NCI-H526 treated with DMSO at 0.1 percent for 48 hours (cell line): ENCODE measurements around the gene CEP112.
"Not testable (repeated sequence)": the region's sequence is repeated elsewhere in the genome, so short reads cannot be mapped to it uniquely, and the experiment has no call there.

ENCODE experiments used
- DNase-seq: peaks from one replicate; lab custom pipeline; 2025; lab: John Stamatoyannopoulos, UW

CEP112 gene

DNA sequence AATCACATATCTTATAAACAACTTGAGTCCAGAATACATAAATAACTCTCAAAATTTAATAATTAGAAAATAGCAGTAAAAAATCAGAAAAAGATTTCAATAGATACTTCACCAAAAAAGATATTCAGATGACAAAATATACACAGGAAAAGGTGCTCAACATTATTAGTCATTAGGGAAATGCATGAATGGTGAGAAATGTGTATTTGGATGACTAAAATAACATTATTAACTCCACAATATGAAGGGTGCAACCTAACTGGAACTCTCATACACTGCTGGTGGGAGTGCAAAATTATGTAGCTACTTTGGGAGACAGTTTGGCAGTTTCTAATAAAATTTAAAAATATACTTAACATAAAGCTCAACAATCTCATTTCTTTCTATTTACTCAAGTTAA is 368.2 kb downstream of the CEP112 start:
- DNase-seq, result no peak

DNA sequence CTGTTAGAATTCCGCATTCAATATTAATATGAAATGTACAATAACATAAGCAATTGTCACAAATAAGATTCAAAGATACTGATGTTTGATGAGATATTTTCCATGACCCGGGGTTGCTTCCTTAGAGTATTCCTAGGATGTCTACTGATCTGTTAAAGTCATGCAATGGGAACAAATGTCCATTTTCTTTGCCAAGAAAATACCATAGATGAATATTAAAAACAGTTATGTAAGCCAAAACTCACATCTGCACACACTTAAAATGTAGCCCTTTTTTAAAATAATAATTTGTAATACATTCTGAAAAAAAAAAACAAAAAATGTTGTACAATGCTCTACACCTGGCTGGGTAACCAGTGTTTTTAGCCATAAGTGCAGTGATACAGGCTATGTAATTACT is 371.1 kb downstream of the CEP112 start:
- no peak for DNase-seq

DNA sequence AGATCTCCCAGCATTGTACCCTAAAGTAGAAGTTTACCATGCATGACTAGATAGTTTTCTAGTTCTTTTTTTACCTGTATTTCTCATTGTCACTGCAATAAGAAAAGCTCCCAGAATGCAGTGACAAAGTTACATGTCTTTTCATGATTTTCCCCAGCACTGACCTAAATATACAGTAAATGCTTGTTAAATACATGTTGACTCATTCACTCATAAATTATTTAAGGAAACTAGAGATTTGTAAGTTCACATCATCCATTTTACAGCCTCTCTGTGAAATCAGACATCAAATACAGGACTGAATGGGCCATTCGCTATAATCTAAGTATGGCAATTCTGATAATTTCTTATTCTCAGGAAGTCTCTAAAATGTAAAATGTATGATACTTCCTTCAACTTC is 371.6 kb downstream of the CEP112 start:
- DNase-seq, result no peak

GRCh38 chr17:65819810-65820209 is 372.1 kb downstream of the CEP112 start:
- DNase-seq, result no peak

DNA sequence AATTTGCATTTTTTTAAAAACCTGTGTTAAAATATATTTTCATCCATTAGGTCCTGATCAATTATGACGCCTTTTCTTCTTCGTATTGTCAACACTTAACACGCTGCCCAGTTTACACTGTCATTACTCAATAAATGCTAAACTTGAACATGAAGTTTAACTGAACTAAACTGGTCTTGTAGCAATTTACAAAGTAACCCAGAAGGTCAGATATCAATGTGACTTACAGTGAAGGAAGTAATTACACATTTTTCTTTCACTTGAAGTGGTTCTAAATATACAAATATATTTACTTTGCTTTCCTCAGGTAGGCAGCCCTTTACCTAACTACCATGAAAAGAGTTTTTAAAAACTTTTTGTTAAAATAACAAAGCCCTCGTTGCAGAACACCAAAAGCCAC is 374.0 kb downstream of the CEP112 start:
- no peak for DNase-seq

DNA sequence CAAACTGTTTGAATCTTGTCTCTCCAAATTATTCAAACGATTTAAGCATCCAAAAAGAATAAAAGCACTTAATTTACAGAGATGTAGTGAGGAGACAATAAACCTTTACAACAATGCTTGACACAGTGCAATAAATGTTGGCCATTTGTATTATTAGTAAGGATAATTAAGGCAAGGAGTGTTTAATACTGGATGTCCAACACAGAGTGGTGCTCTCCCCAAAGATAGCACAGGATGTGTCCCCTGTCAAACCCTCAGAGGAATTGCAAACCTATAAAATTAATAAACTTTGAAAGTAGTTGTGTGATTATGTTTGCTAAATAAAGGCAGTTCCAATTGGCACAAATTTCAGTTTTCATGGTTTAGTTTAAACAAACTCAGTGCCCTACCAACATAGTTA is 377.5 kb downstream of the CEP112 start:
- no peak for DNase-seq

GRCh38 chr17:65813306-65813705 is 378.6 kb downstream of the CEP112 start:
- DNase-seq, result no peak

DNA sequence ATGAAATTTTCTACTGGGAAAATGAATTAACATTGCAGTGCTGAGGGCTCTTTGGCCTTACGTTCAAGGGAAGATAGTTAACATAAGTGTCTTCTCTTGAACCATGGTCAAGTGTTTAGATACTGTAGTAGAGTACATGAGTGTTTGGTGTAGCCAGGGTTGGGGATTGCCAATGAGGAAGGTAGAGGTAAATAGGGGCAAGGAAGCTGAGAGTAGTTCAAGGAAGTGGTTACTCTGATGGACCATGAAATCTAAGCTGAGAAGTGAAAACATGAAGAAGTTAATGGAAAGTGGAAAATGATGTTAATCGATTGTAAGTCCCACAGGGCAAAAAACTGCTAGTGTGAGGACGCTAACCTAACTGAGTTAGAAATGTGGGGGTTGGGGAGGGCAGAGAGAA is 380.9 kb downstream of the CEP112 start:
- no peak for DNase-seq

- DNase-seq, result no peak
Observed at GRCh38 chr17:65809366-65809765, 382.6 kb downstream of the CEP112 start.

DNA sequence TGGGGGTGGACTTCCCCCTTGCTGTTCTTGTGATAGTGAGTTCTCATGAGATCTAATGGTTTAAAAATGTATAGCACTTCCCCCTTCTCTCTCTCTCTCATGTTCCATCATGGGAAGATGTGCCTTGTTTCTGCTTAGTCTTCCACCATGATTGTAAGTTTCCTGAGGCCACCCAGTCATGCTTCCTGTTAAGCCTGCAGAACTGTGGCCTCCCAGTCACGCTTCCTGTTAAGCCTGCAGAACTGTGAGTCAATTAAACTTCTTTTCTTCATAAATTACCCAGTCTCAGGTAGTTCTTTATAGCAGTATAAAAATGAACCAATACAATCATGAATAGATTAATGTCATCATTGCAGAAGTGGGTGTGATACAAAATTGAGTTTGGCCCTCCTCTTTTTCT is 383.4 kb downstream of the CEP112 start:
- DNase-seq, result not testable (repeated sequence)

DNA sequence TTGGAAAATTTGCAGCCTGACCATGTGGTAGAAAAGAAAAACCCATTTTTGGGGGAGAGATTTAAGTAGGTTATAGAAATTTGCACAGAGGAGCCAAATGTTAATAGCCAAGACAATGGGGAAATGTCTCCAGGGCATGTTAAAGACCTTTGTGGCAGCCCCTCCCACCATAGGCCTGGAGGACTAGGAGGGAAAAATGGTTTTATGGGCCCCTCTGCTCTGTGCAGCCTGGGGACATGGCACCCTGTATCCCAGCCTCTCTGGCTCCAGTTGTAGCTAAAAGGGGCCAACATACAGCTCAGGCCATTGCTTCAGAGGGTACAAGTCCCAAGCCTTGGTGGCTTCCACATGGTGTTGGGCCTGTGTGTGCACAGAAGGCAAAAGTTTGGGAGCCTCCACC is 384.6 kb downstream of the CEP112 start:
- no peak for DNase-seq

DNA sequence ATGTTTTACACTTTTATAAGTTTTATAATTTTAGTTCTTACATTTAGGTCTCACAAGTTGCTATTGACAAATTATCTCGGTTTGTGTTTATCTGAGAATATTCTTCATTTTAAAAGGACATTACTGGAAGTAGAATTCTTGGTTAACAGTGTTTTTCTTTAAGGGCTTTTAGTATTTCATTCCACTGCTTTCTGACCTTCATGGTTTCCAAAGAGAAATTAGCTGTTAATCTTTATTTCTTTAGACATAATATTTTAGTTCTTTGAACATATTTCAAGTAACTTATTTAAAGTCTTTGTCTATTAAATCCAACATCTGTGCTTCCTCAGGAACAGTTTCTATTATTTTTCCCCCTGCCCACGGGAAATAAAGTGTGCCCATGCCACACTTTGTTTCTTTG is 390.4 kb downstream of the CEP112 start:
- no peak for DNase-seq

DNA sequence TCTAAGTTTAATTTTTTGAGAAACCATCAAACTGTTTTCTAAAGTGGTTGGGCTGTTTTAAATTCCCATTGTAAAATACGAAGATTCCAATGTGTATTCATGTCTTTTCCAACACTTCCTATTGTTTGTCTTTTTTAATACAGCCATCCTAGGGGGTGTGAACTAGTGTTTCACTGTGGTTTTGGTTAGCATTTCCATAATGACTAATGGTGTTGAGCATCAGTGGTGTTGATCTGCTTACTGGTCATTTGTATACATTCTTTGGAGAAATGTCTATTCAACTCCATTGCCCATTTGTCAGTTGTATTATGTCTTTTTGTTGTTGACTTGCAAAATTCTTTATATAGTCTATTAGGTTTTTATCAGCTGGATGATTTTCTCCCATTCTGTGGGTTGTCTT is 391.3 kb downstream of the CEP112 start:
- DNase-seq, result no peak

- DNase-seq, result no peak
Observed at GRCh38 chr17:65799869-65800268, 392.1 kb downstream of the CEP112 start.

GRCh38 chr17:65799454-65799853 is 392.5 kb downstream of the CEP112 start:
- DNase-seq, result no peak

DNA sequence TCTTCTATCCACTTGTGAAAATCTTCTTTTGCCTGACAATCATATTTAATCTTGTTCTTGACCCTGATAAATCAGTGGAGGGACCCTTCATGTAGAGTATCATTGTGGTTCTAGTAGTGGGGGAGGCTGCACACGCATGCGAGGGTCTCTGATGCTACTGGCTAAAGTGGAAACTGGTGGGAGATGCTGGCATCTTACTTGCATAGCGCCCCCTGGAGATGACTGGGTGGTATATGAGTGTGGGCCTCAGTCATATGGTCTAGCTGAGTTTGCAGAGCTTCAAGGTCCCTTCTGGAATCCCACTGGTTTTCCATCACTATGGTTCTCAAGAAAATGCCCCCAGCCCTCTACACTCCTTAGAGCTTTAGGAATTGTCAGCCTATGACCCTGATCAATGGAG is 394.1 kb downstream of the CEP112 start:
- no peak for DNase-seq

DNA sequence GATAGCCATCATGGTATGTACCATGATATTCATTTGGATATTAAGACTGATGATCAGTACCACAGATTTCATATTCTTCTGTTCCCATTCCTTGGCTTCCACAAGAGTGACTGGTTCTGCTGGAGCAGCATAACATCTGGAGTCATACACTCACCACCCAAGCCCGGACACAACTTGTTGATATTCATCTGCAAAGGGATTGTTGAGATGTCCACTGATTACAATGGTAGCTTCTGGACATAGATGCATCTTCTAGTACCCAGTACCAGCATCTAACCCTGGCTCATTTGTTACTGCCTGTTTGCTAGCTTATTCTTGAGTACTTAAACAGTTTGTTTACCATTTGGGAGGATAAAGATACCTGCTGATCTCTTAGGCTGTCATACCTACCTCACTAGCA is 394.8 kb downstream of the CEP112 start:
- DNase-seq, result no peak

- DNase-seq, result peak; percentile 8
Observed at GRCh38 chr17:65794572-65794971, 397.4 kb downstream of the CEP112 start.

DNA sequence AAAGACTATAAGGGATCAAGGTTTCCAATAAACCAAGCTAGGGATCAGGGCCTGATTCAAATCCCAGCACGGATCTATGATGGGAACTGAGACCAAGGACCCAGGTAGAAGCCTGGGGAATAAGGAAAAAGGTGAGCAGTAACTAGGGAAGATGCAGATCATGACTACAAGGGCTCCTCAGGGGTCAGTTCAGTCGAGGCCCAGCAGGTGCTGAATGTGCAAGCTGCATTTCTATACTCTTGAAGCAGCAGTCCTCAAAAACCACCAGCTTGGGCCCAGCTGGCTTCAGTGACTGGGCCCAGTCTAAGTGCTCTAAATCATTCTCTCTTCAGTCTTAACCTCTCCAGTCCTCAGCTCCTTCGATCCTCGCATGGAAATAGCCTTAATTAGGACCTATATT is 401.7 kb downstream of the CEP112 start:
- DNase-seq, result no peak

DNA sequence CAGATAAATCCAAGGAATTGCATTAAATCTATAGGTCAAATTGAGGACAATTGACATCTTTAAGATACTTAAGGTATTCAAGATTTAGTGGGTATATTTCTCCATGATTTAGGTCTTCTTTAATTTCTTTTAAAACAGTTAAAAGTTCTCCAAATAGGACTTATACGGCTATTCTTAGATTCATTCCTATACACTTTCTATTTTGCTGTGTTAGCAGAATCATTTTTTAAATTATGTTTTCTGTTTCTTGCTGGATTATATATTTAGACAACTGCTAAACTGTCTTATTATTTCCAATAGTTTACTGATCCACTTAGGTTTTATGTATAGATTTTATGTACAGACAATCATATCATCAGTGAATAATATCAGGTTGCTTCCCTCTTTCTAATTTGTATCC is 404.4 kb downstream of the CEP112 start:
- DNase-seq, result no peak

- no peak for DNase-seq
Observed at GRCh38 chr17:65786479-65786878, 405.5 kb downstream of the CEP112 start.

DNA sequence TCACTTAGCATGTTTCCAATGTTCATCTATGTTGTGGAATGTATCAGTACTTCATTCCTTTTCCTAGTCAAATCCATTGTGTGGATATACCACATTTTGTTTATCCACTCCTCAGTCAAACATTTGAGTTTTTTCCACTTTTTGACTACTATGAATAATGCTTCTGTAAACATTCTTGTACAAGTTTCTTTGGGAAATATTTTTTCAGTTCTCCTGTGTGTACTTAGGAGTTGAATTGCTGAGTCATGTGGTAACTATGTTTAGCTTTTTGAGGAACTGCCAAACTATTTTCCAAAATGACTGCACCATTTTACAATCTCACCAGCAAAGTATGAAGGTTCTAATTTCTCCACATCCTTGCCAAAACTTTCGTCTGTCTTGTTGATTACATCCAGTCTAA is 406.8 kb downstream of the CEP112 start:
- no peak for DNase-seq

GRCh38 chr17:65783845-65784334 is 408.0 kb downstream of the CEP112 start:
- no peak for DNase-seq

GRCh38 chr17:65782104-65782706 is 409.7 kb downstream of the CEP112 start:
- DNase-seq, result not testable (repeated sequence)

- DNase-seq, result no peak
Observed at GRCh38 chr17:65780111-65780510, 411.8 kb downstream of the CEP112 start.
